Body of pancreas (tissue), 4 donors: ENCODE results near the gene ATP2B2. TPM values are rescaled to one million over a fixed set of nuclear protein-coding genes. Genes with fewer than 3 reads are reported as not detected.

Experiments used
- ATAC-seq: fragments of 150-250 bp; one replicate; pipeline ENCODE4 v1.9.1; 2016
- DNase-seq, 4 donors: peaks; one replicate each; pipeline ENCODE4 v3.0.0-alpha.2; 2019
- H3K27ac ChIP-seq, 4 donors: fragments of 200-600 bp; sonication (generic); 1 replicate in 3 of 4; 2 replicates in 1 of 4; pipeline versions ENCODE4 v1.5.1 to v1.6.1; 2016 to 2019; ENCODE audit warnings: mild to moderate bottlenecking in 1 of 4, mixed read lengths in 1 of 4, moderate library complexity in 1 of 4
- H3K27me3 ChIP-seq, 2 donors: fragments of 200-600 bp; sonication (generic); one replicate each; pipeline ENCODE4 v1.6.0; 2016; ENCODE audit warnings: mild to moderate bottlenecking in 1 of 2
- H3K36me3 ChIP-seq, 2 donors: fragments of 200-600 bp; sonication (generic); replicated peaks in 1 of 2; 2 replicates each; pipeline ENCODE4 v1.5.1; 2016; ENCODE audit warnings: low read depth in 2 of 2; ENCODE audit not compliant: insufficient read depth in 1 of 2
- H3K4me1 ChIP-seq: fragments of 200-600 bp; sonication (generic); one replicate; pipeline ENCODE4 v1.6.0; 2016
- H3K4me3 ChIP-seq, 2 donors: fragments of 200-600 bp; sonication (generic); 1 replicate in 1 of 2; 2 replicates in 1 of 2; pipeline ENCODE4 v1.5.1; 2016 to 2019
- H3K9me3 ChIP-seq, 3 donors: fragments of 200-600 bp; sonication (generic); 1 replicate in 2 of 3; 2 replicates in 1 of 3; pipeline ENCODE4 v1.5.1; 2016
- CTCF ChIP-seq, 7 experiments: fragments of 450-650 bp in 4 of 7; fragments of 200-600 bp in 3 of 7; sonication (generic) in 3 of 7; IDR thresholded peaks; one replicate each; pipeline ENCODE4 v1.5.1; 2016 to 2019; ENCODE audit warnings: antibody characterized with exemption in 7 of 7
- POLR2A ChIP-seq, 3 donors: fragments of 450-650 bp; IDR thresholded peaks; one replicate each; pipeline ENCODE4 v1.6.1; 2016; ENCODE audit warnings: antibody characterized with exemption in 3 of 3, mild to moderate bottlenecking in 2 of 3
- WGBS, 2 donors: methylation state at CpG; one replicate each; pipeline ENCODE4 v1.1.5; 2017; 5-methylcytosine and 5-hydroxymethylcytosine counted together
- intact Hi-C: fragments of 100-400 bp; cut with DNase I; formaldehyde crosslinking; loops from one replicate; pipeline ENCODE4 v1.15.1; 2023
- total RNA-seq, 2 donors: library from RNA; depleted of rRNA; stranded (reverse); fragments of >200 nt; gene quantifications; one replicate each; pipeline ENCODE4 v1.1.0, GENCODE V29; 2016

ATP2B2 gene
- total RNA-seq, 2 donors from 2014 or later: 0.52 TPM; not detected in 1

GRCh38 chr3:10548992-10549391 lies 43.6 kb upstream of the ATP2B2 start:
- Histone ChIP-seq H3K36me3 (no peaks in the 10 kb centered on the region), H3K27me3 (no peaks in the 10 kb centered on the region), H3K4me1 (no peaks in the 10 kb centered on the region), H3K9me3 (no peaks in the 10 kb centered on the region), H3K27ac (no peak overlapping the region), H3K4me3 (no peak overlapping the region)
- TF ChIP-seq POLR2A (IDR thresholded peaks at IDR 0.05): no peak
- no peak for TF ChIP-seq CTCF (IDR thresholded peaks at IDR 0.05)
- no peak for DNase-seq
- intact Hi-C loops: no loop called here
- no peak for ATAC-seq

- H3K36me3 ChIP-seq: no peaks in the 10 kb centered on the region
- H3K27ac ChIP-seq: no peak overlapping the region
- 40 to 45% methylated on average over 5 to 6 of the region's 6 CpGs for WGBS, 2 donors
- H3K4me1 ChIP-seq: no peaks in the 10 kb centered on the region
- ATAC-seq (no peak), DNase-seq (no peak)
- no peaks in the 10 kb centered on the region for H3K9me3 ChIP-seq
- H3K4me3 ChIP-seq: no peak overlapping the region
- no peaks in the 10 kb centered on the region for H3K27me3 ChIP-seq
- intact Hi-C loops: no loop called here
- TF ChIP-seq CTCF (IDR thresholded peaks at IDR 0.05): no peak
- no peak for TF ChIP-seq POLR2A (IDR thresholded peaks at IDR 0.05)
These were observed 42.7 kb upstream of the ATP2B2 start for GRCh38 chr3:10547841-10548783.

DNA sequence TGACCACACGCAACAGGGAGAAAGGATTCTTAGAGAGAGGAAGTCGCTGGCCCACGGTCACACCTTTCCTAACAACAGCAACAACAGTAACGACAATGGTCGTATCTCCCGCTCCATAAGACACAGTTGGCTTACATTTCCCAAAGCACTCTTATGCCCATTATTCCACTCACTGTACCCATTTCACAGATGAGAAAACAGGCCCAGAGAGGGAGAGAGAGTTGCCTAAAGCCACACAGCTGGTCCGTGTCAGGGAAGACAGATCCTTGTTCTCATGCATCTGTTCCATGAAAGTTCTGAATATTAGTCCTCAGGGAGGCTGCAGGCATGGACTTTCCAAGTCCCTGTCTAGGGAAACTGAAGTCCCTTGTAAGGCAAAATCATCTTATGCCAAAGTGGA lies 42.0 kb upstream of the ATP2B2 start:
- DNase-seq (no peak), ATAC-seq (no peak)
- intact Hi-C loops: no loop called here

DNA sequence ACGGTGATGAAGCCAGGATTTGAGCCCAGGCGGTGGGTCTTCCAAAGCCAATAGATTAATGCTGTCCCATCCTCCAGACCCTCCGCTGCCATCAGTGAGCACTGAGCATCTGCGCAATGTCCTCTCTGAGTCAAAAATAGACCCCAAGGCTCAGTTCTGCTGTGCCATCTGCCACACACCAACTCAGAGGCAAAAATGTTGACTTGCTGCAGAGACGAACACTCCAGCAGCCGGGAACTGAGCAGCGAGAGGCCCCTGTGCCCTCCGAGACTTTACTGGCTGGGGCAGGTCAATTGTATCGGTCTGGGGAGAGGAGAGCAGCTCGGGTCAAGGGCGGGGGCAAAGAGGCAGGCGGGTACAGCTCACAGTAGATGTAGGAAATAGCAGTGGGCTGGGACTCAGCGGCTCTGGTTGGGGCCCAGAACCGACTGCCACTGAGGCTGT lies 41.5 kb upstream of the ATP2B2 start:
- DNase-seq (no peak), ATAC-seq (no peak)
- Histone ChIP-seq H3K36me3 (no peaks in the 10 kb centered on the region), H3K4me3 (no peak overlapping the region), H3K9me3 (peaks cover 0 to 4% (median 0%) of the 10 kb centered on the region in 3 donors), H3K4me1 (no peaks in the 10 kb centered on the region), H3K27me3 (no peaks in the 10 kb centered on the region), H3K27ac (no peak overlapping the region)
- WGBS, 2 donors: 69 to 78% methylated on average over 12 to 14 of the region's 14 CpGs
- intact Hi-C loops: no loop called here
- no peak for TF ChIP-seq POLR2A (IDR thresholded peaks at IDR 0.05)
- TF ChIP-seq CTCF (IDR thresholded peaks at IDR 0.05): no peak

More for the DNA sequence above, 42.0 kb upstream of the ATP2B2 start:
- Histone ChIP-seq H3K4me3 (no peak overlapping the region), H3K9me3 (peaks cover 0 to 2% (median 0%) of the 10 kb centered on the region in 3 donors), H3K27me3 (no peaks in the 10 kb centered on the region), H3K27ac (no peak overlapping the region), H3K36me3 (no peaks in the 10 kb centered on the region), H3K4me1 (no peaks in the 10 kb centered on the region)
- TF ChIP-seq CTCF (IDR thresholded peaks at IDR 0.05): no peak
- no peak for TF ChIP-seq POLR2A (IDR thresholded peaks at IDR 0.05)
- 78 to 79% methylated on average over 7 of the region's 7 CpGs for WGBS, 2 donors
